ENCODE measurements around the gene GYS2.
"Not testable (repeated sequence)": the region's sequence is repeated elsewhere in the genome, so short reads cannot be mapped to it uniquely, and the experiment has no call there.

Gene GYS2

GRCh38 chr12:21602774-21603173 is 1.9 kb downstream of the GYS2 start:
- no peak for FAIRE-seq
- no peak for DNase-seq (ENCODE audit: low spot score)

- DNase-seq (ENCODE audit: low spot score) (no peak), FAIRE-seq (no peak)
Observed at GRCh38 chr12:21600196-21600595, 4.5 kb downstream of the GYS2 start.

DNA sequence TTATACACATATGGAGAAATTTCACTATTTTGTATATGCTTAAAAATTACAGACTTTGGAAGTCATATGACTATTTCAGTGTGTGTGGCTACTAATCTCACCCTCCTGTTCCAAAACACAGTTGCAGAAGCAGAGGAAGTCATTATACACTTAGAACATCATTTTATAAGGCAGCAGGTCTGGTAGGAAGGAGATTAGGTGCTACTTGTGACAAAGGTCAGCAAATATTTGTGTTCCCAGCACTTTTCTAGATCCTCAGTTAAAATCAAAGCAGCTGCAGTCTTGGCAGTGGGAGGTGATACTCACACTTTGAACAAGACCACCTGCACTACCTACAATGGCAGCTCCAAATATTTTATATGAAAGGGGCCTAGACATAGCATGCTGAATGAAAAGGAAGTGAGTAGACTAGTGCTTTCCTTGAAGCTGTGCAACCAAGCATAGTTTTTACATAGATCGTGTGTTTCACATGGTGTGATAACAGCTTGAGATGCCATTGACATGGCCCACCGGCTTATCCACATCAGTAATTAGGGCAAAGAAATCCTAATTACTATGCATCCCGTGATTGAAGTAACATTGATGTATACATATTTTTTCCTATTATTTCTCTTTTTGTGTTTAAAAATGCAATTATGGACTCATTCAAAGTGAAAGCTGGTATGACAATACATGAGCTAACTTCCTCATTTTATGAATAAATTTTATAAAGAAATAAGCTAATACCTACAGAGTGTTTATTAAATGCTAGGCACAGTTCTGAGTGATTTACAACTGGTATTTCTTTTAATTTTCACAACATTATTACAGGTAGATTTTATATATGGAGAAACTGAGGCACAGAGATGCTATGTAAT is 5.3 kb downstream of the GYS2 start:
- DNase-seq (ENCODE audit: low spot score): no peak
- no peak for FAIRE-seq

GRCh38 chr12:21598651-21599050 is 6.0 kb downstream of the GYS2 start:
- FAIRE-seq (no peak), DNase-seq (ENCODE audit: low spot score) (no peak)

DNA sequence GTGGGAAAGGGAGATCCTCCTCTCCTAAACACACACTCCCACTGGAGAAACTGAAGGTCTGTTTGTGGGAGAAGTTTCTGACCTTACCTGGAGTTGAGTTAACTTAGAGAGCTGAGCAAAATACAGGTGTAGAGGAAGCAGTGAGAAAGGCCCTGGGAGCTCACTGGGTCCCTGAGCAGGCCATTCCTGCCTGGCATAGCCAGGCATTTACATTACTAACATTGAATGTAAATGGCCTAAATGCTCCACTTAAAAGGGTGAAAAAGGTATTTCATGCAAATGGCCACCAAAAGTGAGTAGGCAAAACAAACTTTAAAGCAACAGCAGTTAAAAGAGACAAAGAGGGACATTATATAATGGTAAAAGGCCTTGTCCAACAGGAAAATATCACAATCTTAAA is 9.3 kb downstream of the GYS2 start:
- not testable (repeated sequence) for FAIRE-seq

GRCh38 chr12:21585485-21585884 is 19.2 kb downstream of the GYS2 start:
- DNase-seq (ENCODE audit: low spot score) (no peak), FAIRE-seq (no peak)

More for the DNA sequence above, 9.3 kb downstream of the GYS2 start:
- DNase-seq (ENCODE audit: low spot score): not testable (repeated sequence)

- not testable (repeated sequence) for DNase-seq (ENCODE audit: low spot score)
Observed at GRCh38 chr12:21584403-21585182, 20.1 kb downstream of the GYS2 start.

GRCh38 chr12:21583587-21583986 is 21.1 kb downstream of the GYS2 start:
- no peak for DNase-seq (ENCODE audit: low spot score)
- no peak for FAIRE-seq

More at GRCh38 chr12:21584403-21585182, 20.1 kb downstream of the GYS2 start:
- not testable (repeated sequence) for FAIRE-seq

GRCh38 chr12:21580748-21581516 is 23.7 kb downstream of the GYS2 start:
- FAIRE-seq: no peak

DNA sequence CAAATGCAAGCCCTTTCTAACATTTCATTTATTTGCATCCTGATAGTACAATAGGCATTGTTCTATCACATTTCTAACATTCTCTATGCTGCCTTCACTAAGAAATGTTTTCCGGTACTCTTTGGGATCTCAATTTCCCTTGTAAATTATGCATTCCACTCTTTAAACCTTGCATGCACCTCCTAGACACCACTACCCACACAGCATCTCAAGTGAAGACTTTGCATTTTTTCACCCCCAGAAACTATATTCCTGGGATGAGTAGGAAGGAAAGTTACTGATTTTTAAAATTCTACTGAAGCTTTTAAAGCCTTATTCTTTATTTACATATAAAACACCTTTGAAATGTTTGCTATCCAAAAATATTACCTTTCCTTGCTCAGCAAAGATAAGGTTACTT is 27.1 kb downstream of the GYS2 start:
- no peak for DNase-seq (ENCODE audit: low spot score)

More at GRCh38 chr12:21580748-21581516, 23.7 kb downstream of the GYS2 start:
- DNase-seq (ENCODE audit: low spot score): no peak

GRCh38 chr12:21576431-21576830 is 28.2 kb downstream of the GYS2 start:
- FAIRE-seq (no peak), DNase-seq (ENCODE audit: low spot score) (no peak)

More for the DNA sequence above, 27.1 kb downstream of the GYS2 start:
- no peak for FAIRE-seq

GRCh38 chr12:21573733-21574358 is 30.8 kb downstream of the GYS2 start:
- FAIRE-seq (no peak), DNase-seq (ENCODE audit: low spot score) (no peak)

GRCh38 chr12:21571046-21571445 is 33.6 kb downstream of the GYS2 start:
- no peak for FAIRE-seq
- no peak for DNase-seq (ENCODE audit: low spot score)

- no peak for DNase-seq (ENCODE audit: low spot score)
- FAIRE-seq: no peak
Observed at GRCh38 chr12:21568115-21568514, 36.5 kb downstream of the GYS2 start.

DNA sequence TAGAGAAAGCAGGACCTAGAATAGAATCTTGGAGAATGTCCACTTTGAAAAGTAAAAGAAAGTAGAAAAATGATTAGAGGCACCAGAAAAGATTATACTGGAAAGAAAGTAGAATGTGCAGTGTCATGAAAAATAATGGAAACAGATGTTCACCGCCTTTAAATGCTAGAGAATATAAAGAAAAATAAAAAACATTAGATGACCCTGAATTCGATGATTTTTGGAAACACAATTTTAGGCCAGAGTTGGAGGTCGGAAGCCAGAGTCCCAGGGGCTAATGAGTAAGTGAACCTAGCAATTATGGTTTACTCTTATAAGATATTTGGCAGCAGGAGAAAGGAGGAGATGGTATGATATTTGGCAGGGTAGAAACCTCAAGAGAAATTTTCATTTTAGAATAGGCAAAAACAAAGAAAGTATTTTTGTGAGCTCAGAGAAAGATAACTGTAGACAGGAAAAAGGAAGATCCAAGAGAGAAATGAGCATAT is 37.7 kb downstream of the GYS2 start:
- FAIRE-seq (no peak), DNase-seq (ENCODE audit: low spot score) (no peak)

DNA sequence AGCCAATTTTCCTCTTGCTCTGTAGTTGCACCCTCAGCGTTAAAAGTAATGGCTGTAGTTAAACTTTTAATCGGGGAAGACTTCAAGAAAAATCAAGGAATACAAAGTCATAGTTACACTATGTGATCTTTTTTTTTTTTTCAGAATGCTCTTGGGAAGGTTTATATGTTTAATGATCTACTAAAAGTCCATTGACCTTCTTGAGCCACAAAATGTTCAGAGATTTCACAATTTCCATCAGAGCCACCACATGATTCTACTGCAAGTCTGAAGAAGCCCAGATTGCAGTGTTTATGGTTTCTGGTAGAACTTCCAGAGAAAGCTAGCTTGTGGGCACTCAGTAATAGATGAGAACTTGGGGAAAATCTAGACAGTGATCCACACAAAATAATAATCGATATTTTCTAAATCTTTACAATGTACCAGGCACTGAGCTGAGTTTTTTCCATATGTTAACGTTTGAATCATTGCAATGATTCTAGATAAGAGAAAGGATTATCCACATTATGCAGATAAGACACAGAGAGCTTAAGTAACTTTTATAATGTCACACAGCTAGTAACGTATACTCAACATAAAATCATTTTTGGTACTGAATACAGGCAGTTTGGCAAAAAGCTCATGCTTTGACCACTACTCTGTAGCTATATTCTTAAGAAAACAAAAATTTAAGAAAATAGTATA is 38.3 kb downstream of the GYS2 start:
- DNase-seq (ENCODE audit: low spot score) (no peak), FAIRE-seq (no peak)

DNA sequence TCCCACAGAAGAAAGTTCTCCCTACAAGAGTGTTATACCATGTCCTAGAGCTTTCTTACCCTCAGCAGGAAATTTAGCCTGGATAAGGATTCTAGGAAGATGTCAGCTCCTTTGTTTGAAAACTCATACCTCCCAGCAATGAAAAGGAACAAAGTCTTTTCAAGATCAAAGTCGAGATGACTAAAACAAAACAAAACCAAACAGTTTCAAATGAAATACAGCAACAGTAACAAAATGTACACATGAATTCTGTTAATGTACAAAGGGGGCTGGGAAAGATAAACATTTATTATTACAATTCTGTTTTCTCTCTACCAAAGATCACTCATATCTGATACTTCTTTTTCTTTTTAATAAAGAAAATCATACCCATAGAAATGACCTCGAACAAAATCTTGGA is 41.8 kb downstream of the GYS2 start:
- FAIRE-seq: no peak
- no peak for DNase-seq (ENCODE audit: low spot score)

GRCh38 chr12:21561158-21561557 is 43.5 kb downstream of the GYS2 start:
- FAIRE-seq: no peak
- no peak for DNase-seq (ENCODE audit: low spot score)

DNA sequence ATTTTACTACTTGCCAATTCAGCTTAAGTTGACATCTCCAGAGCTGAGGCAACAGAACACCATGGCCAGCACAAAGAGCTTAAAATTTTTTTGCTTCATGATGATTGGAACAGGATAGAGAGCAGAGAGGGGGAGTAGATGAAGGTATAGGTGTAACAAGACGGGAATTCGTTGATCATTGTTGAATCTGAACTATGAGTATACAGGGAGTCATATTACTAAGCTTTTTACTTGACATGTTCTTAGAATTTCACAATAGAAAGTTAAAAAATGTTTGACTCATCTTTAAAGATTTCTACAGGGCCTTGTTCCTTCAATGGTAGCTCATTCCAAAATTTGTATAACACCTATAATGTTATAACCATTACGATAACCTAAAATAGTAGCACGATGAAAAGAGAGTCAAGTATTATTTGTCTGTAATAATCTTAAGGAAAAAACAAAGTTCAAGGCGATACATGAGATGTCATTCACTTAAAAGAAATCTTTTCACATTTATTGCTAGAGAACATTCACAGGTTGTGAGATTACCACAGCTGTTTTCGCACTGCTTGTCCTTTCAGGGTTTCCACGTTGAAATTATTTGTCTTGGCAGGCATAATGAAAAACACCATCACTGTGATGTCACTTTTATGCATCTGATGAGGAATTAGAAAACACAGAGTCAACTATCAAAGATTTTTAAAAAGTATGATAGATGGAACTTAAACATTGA is 44.6 kb downstream of the GYS2 start:
- no peak for FAIRE-seq
- peak; percentile 7 for DNase-seq (ENCODE audit: low spot score)

Data from urothelium cell line (cell line).